ENCODE measurements around the gene PTPRN2.
"Not testable (repeated sequence)": the region's sequence is repeated elsewhere in the genome, so short reads cannot be mapped to it uniquely, and the experiment has no call there.

PTPRN2 gene

GRCh38 chr7:158430308-158431034 lies 157.2 kb downstream of the PTPRN2 start:
- in situ Hi-C loops (cut with HindIII; ENCODE audit: low pct_unique_long_range_greater_than_20kb, low sequenced_read_pairs): no loop called here
- TF ChIP-seq JUND (IDR thresholded peaks at IDR 0.05; ENCODE audit: low read depth): no peak
- no peak for DNase-seq (ENCODE audit: low read depth in 1 of 2, low spot score in 1 of 2)

- TF ChIP-seq JUND (IDR thresholded peaks at IDR 0.05; ENCODE audit: low read depth): no peak
- in situ Hi-C loops (cut with HindIII; ENCODE audit: low pct_unique_long_range_greater_than_20kb, low sequenced_read_pairs): no loop called here
- DNase-seq (ENCODE audit: low read depth in 1 of 2, low spot score in 1 of 2): no peak
Measured at GRCh38 chr7:158428837-158429753, 158.5 kb downstream of the PTPRN2 start.

- in situ Hi-C loops (cut with HindIII; ENCODE audit: low pct_unique_long_range_greater_than_20kb, low sequenced_read_pairs): no loop called here
- DNase-seq (ENCODE audit: low read depth in 1 of 2, low spot score in 1 of 2): no peak
- no peak for TF ChIP-seq JUND (IDR thresholded peaks at IDR 0.05; ENCODE audit: low read depth)
Measured at GRCh38 chr7:158428131-158428836, 159.3 kb downstream of the PTPRN2 start.

DNA sequence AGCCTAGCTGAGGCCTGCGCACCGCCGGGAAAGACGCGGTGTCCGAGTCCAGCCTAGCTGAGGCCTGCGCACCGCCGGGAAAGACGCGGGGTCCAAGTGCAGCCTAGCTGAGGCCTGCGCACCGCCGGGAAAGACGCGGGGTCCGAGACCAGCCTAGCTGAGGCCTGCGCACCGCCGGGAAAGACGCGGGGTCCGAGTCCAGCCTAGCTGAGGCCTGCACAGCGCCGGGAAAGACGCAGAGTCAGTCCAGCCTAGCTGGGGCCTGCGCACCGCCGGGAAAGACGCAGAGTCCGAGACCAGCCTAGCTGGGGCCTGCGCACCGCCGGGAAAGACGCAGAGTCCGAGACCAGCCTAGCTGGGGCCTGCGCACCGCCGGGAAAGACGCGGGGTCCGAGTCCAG lies 161.9 kb downstream of the PTPRN2 start:
- DNase-seq (ENCODE audit: low read depth in 1 of 2, low spot score in 1 of 2); in situ Hi-C loops (cut with HindIII; ENCODE audit: low pct_unique_long_range_greater_than_20kb, low sequenced_read_pairs): not testable (repeated sequence)

DNA sequence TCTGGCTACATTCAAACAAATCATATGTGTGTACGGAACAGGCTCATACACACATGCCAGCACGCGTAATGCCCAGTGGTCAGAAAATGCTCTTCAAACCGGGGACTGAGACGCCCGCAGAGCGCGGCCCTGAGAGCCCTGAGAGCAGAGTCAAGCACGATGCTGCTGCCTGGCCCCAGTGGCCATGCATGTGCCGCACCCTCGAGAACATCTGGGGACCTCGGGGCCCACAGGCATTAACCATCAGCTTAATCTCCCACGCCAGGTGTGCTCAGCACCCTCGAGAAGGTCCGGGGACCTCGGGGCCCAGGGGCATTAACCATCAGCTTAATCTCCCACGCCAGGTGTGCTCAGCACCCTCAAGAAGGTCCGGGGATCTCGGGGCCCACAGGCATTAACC lies 163.1 kb downstream of the PTPRN2 start:
- in situ Hi-C loops (cut with HindIII; ENCODE audit: low pct_unique_long_range_greater_than_20kb, low sequenced_read_pairs): no loop called here
- no peak for TF ChIP-seq JUND (IDR thresholded peaks at IDR 0.05; ENCODE audit: low read depth)
- DNase-seq (ENCODE audit: low read depth in 1 of 2, low spot score in 1 of 2): no peak

- no peak for DNase-seq (ENCODE audit: low read depth in 1 of 2, low spot score in 1 of 2)
- in situ Hi-C loops (cut with HindIII; ENCODE audit: low pct_unique_long_range_greater_than_20kb, low sequenced_read_pairs): no loop called here
- no peak for TF ChIP-seq JUND (IDR thresholded peaks at IDR 0.05; ENCODE audit: low read depth)
Measured at GRCh38 chr7:158424011-158424410, 163.6 kb downstream of the PTPRN2 start.

DNA sequence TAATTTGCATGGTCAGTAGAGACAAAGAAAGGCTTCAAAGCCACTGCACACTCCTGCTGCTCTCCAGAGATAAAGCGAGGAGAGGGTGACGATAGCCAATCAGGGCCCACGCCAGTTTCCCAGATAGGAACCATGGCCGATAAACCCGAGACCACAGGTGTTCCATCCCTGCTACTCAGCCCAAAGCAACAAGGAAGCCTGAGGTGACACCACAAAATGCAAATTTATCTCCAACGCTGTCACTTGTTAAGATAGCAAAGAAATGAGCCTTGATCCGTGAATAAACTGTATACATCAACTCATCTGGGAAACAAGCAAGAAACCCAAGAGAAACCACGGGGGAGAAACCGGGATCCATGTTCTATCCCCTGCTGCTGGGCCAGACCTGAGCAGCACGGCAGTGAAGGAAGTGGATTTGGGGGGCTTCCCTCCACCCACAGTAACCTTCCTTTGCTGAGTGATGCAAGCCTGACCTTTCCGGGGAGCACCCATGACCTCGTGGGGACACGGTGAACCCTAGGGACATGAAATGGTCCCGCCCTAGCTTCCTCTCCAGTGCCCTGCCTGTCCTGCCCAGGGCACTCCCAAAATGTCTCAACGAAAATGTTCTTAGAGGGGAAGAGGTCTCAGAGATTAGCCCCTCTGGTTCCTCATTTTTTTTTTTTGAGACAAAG lies 164.6 kb downstream of the PTPRN2 start:
- no peak for DNase-seq (ENCODE audit: low read depth in 1 of 2, low spot score in 1 of 2)
- in situ Hi-C loops (cut with HindIII; ENCODE audit: low pct_unique_long_range_greater_than_20kb, low sequenced_read_pairs): no loop called here
- no peak for TF ChIP-seq JUND (IDR thresholded peaks at IDR 0.05; ENCODE audit: low read depth)

GRCh38 chr7:158422196-158422886 lies 165.3 kb downstream of the PTPRN2 start:
- TF ChIP-seq JUND (IDR thresholded peaks at IDR 0.05; ENCODE audit: low read depth): no peak
- DNase-seq (ENCODE audit: low read depth in 1 of 2, low spot score in 1 of 2): no peak
- in situ Hi-C loops (cut with HindIII; ENCODE audit: low pct_unique_long_range_greater_than_20kb, low sequenced_read_pairs): no loop called here

DNA sequence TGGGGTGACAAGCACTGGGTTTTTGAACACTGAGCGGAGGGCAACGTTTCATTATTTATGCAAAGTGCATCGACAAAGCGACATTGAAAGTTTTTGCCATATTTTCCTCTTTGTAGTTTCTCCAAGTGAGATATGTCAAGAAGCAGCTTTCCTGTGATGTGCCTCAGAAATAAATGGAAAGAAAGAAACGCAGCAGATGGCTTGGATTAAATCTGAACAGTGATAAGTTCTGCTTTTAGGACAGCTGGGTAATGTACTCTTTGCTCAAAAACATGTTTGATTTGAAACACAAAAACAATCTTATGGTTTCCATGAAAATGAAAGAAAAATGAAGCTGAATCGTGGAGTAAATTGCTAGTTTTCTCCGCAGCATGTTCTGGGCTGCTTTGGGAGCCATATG lies 166.3 kb downstream of the PTPRN2 start:
- no peak for TF ChIP-seq JUND (IDR thresholded peaks at IDR 0.05; ENCODE audit: low read depth)
- no peak for DNase-seq (ENCODE audit: low read depth in 1 of 2, low spot score in 1 of 2)
- in situ Hi-C loops (cut with HindIII; ENCODE audit: low pct_unique_long_range_greater_than_20kb, low sequenced_read_pairs): no loop called here

DNA sequence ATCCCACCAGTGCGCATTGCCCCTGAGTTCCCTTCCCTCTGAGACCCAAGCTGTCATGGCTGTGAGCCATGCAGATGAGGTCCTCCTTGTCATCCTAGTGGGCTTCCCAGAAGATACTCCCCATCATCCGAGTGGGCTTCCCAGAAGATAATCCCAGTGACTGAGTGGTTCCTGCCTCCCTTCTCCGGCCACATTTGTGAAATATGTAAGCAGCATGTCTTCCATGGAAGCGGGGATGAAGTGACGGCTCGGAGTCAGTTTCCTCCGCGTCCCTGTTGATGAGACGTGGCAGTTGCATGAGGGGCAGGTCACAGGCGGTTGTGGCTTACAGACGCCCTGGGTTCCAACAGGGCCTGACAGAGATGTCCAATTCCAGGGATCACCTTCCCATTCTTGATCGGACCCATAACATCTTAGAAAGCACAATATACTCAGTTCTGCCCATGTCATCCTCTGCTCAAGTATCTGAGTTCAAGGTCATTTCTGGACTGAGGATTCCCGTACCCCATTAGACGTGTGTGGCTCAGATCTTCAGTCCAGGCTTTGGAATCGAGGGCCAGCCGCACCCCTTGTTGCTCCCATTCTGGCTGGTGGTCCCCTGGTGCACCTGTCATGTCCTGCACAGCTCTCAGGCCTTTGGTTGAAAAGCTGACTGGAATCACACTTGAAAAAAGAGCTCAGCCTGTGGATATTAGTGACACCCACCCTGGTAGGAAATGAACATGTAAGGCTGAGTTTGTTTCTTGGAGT lies 166.9 kb downstream of the PTPRN2 start:
- in situ Hi-C loops (cut with HindIII; ENCODE audit: low pct_unique_long_range_greater_than_20kb, low sequenced_read_pairs): no loop called here
- TF ChIP-seq JUND (IDR thresholded peaks at IDR 0.05; ENCODE audit: low read depth): no peak
- DNase-seq (ENCODE audit: low read depth in 1 of 2, low spot score in 1 of 2): no peak

- in situ Hi-C loops (cut with HindIII; ENCODE audit: low pct_unique_long_range_greater_than_20kb, low sequenced_read_pairs): no loop called here
- DNase-seq (ENCODE audit: low read depth in 1 of 2, low spot score in 1 of 2): no peak
- TF ChIP-seq JUND (IDR thresholded peaks at IDR 0.05; ENCODE audit: low read depth): no peak
Measured at GRCh38 chr7:158419238-158419785, 168.3 kb downstream of the PTPRN2 start.

DNA sequence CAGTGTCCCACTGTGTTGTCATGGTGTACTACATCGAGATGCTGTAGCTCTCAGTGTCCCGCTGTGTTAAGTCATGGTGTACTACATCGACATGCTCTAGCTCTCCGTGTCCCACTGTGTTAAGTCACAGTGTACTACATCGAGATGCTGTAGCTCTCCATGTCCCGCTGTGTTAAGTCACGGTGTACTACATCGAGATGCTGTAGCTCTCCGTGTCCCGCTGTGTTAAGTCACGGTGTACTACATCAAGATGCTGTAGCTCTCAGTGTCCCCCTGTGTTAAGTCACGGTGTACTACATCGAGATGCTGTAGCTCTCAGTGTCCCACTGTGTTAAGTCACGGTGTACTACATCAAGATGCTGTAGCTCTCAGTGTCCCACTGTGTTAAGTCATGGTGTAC lies 169.2 kb downstream of the PTPRN2 start:
- in situ Hi-C loops (cut with HindIII; ENCODE audit: low pct_unique_long_range_greater_than_20kb, low sequenced_read_pairs); DNase-seq (ENCODE audit: low read depth in 1 of 2, low spot score in 1 of 2): not testable (repeated sequence)

Data from T47D (cell line).